Loucy (cell line): ENCODE data around the gene EBPL.

Experiments
- CTCF ChIP-seq: fragments of 200-600 bp; sonication (generic); conservative IDR thresholded peaks from 2 replicates; pipeline ENCODE4 v1.5.1; 2014; ENCODE audit warnings: mild to moderate bottlenecking, antibody characterized with exemption, low read length
- EZH2phosphoT487 ChIP-seq: fragments of 200-600 bp; IDR thresholded peaks from 2 replicates; pipeline ENCODE4 v1.6.1; 2018; ENCODE audit warnings: antibody characterized with exemption, mild to moderate bottlenecking, moderate library complexity, borderline replicate concordance

GRCh38 chr13:49635599-49636433, 55.5 kb downstream of the EBPL start:
- TF ChIP-seq CTCF (no peak), EZH2phosphoT487 (no peak)
